H9 (cell line): ENCODE data around the gene MEX3C. TPM values are rescaled to one million over a fixed set of nuclear protein-coding genes. Genes with fewer than 3 reads are reported as not detected.

ENCODE experiments used
- DNase-seq: peaks from one replicate; pipeline ENCODE4 v3.0.0-alpha.2; 2017
- H2AFZ ChIP-seq: one replicate; pipeline ENCODE4 v1.6.1; 2013; ENCODE audit warnings: mild to moderate bottlenecking, low read length, control low read depth, moderate library complexity
- H2AK5ac ChIP-seq: 2 replicates; pipeline ENCODE4 v1.6.1; 2013; ENCODE audit warnings: low read length, control low read depth, mixed read lengths; ENCODE audit not compliant: insufficient read length
- H2BK120ac ChIP-seq: one replicate; pipeline ENCODE4 v1.6.1; 2013; ENCODE audit warnings: low read depth, mild to moderate bottlenecking, low read length, control low read depth, inconsistent platforms; ENCODE audit not compliant: poor library complexity, severe bottlenecking
- H2BK12ac ChIP-seq: 2 replicates; pipeline ENCODE4 v1.6.1; 2013; ENCODE audit warnings: low read length, control low read depth, mixed read lengths, low read depth; ENCODE audit not compliant: insufficient read length
- H2BK15ac ChIP-seq: 2 replicates; pipeline ENCODE4 v1.6.1; 2013; ENCODE audit warnings: low read depth, low read length, control low read depth
- H2BK20ac ChIP-seq: one replicate; pipeline ENCODE4 v1.6.1; 2013; ENCODE audit warnings: low read depth, mild to moderate bottlenecking, low read length, control low read depth, inconsistent platforms; ENCODE audit not compliant: poor library complexity, severe bottlenecking
- H2BK5ac ChIP-seq: 2 replicates; pipeline ENCODE4 v1.6.1; 2013; ENCODE audit warnings: low read length, control low read depth, mixed read lengths; ENCODE audit not compliant: insufficient read length
- H3K14ac ChIP-seq: 2 replicates; pipeline ENCODE4 v1.6.1; 2013; ENCODE audit warnings: low read length, control low read depth; ENCODE audit not compliant: insufficient read depth
- H3K18ac ChIP-seq: 2 replicates; pipeline ENCODE4 v1.6.1; 2013; ENCODE audit warnings: low read depth, mild to moderate bottlenecking, mixed read lengths, low read length, control low read depth; ENCODE audit not compliant: insufficient read length
- H3K23ac ChIP-seq: 2 replicates; pipeline ENCODE4 v1.6.1; 2013; ENCODE audit warnings: low read length, control low read depth, mixed read lengths, low read depth; ENCODE audit not compliant: insufficient read length
- H3K23me2 ChIP-seq: 2 replicates; pipeline ENCODE4 v1.6.1; 2013; ENCODE audit warnings: low read depth, mild to moderate bottlenecking, mixed read lengths, low read length, control low read depth; ENCODE audit not compliant: insufficient read length, poor library complexity, severe bottlenecking
- H3K27ac ChIP-seq: 2 replicates; pipeline ENCODE4 v1.5.1; 2013; ENCODE audit warnings: low read length, control low read depth, mixed read lengths, low read depth; ENCODE audit not compliant: insufficient read length
- H3K27me3 ChIP-seq: 2 replicates; pipeline ENCODE4 v1.6.1; 2013; ENCODE audit warnings: low read length, control low read depth, inconsistent platforms; ENCODE audit not compliant: insufficient read depth
- H3K4ac ChIP-seq: 2 replicates; pipeline ENCODE4 v1.6.1; 2013; ENCODE audit warnings: low read depth, mild to moderate bottlenecking, control low read depth, inconsistent platforms, low read length, moderate library complexity
- H3K4me1 ChIP-seq: 2 replicates; pipeline ENCODE4 v1.6.1; 2013; ENCODE audit warnings: low read length, control low read depth, inconsistent platforms; ENCODE audit not compliant: insufficient read depth
- H3K4me2 ChIP-seq: 2 replicates; pipeline ENCODE4 v1.6.1; 2013; ENCODE audit warnings: low read length, control low read depth, mixed read lengths; ENCODE audit not compliant: insufficient read length, insufficient read depth
- H3K56ac ChIP-seq: 2 replicates; pipeline ENCODE4 v1.6.1; 2013; ENCODE audit warnings: low read depth, mild to moderate bottlenecking, mixed read lengths, low read length, control low read depth; ENCODE audit not compliant: insufficient read length
- H3K79me1 ChIP-seq: 2 replicates; pipeline ENCODE4 v1.6.1; 2013; ENCODE audit warnings: low read depth, mild to moderate bottlenecking, moderate library complexity, low read length, control low read depth, inconsistent platforms; ENCODE audit not compliant: insufficient read depth, poor library complexity, severe bottlenecking
- H3K79me2 ChIP-seq: 2 replicates; pipeline ENCODE4 v1.6.1; 2013; ENCODE audit warnings: low read length, control low read depth, inconsistent platforms; ENCODE audit not compliant: insufficient read depth
- H3K9ac ChIP-seq: 2 replicates; pipeline ENCODE4 v1.6.1; 2013; ENCODE audit warnings: low read length, control low read depth, mixed read lengths; ENCODE audit not compliant: insufficient read length; ENCODE audit errors: extremely low read depth
- H3K9me3 ChIP-seq: one replicate; pipeline ENCODE4 v1.6.1; 2013; ENCODE audit warnings: low read depth, low read length, inconsistent platforms; ENCODE audit not compliant: control insufficient read depth
- H3T11ph ChIP-seq: one replicate; pipeline ENCODE4 v1.6.1; 2013; ENCODE audit warnings: mild to moderate bottlenecking, low read length, control low read depth, inconsistent platforms
- H4K20me1 ChIP-seq: one replicate; pipeline ENCODE4 v1.6.1; 2013; ENCODE audit not compliant: control insufficient read depth, insufficient read length, insufficient read depth
- H4K5ac ChIP-seq: 2 replicates; pipeline ENCODE4 v1.6.1; 2013; ENCODE audit warnings: low read depth, mild to moderate bottlenecking, mixed read lengths, low read length, control low read depth; ENCODE audit not compliant: insufficient read length
- H4K8ac ChIP-seq: replicated peaks from 2 replicates; pipeline ENCODE4 v1.6.1; 2013; ENCODE audit warnings: low read length, control low read depth, mixed read lengths, low read depth; ENCODE audit not compliant: insufficient read length
- H4K91ac ChIP-seq: 2 replicates; pipeline ENCODE4 v1.6.1; 2013; ENCODE audit warnings: low read depth, mild to moderate bottlenecking, moderate library complexity, mixed read lengths, low read length, control low read depth; ENCODE audit not compliant: insufficient read length
- H3K27ac Mint-ChIP-seq, 3 experiments: 2 replicates in 2 of 3; 3 replicates in 1 of 3; pipeline ENCODE4 v1.8.0; 2020 to 2021; ENCODE audit warnings: mixed read lengths in 3 of 3, mild to moderate bottlenecking in 1 of 3, moderate library complexity in 1 of 3
- H3K27me3 Mint-ChIP-seq: 2 replicates; pipeline ENCODE4 v1.8.0; 2021; ENCODE audit warnings: low read depth, mild to moderate bottlenecking, moderate library complexity, mixed read lengths
- H3K36me3 Mint-ChIP-seq, 3 experiments: 2 replicates in 2 of 3; 3 replicates in 1 of 3; pipeline ENCODE4 v1.8.0; 2020 to 2021; ENCODE audit warnings: low read depth in 3 of 3, mixed read lengths in 3 of 3; ENCODE audit not compliant: insufficient read depth in 1 of 3
- H3K4me1 Mint-ChIP-seq, 2 experiments: 2 replicates each; pipeline ENCODE4 v1.8.0; 2020; ENCODE audit warnings: mixed read lengths in 2 of 2
- H3K4me3 Mint-ChIP-seq, 2 experiments: 2 replicates in 1 of 2; 3 replicates in 1 of 2; pipeline ENCODE4 v1.8.0; 2020 to 2021; ENCODE audit warnings: mild to moderate bottlenecking in 2 of 2, mixed read lengths in 2 of 2, moderate library complexity in 1 of 2
- H3K9me3 Mint-ChIP-seq, 2 experiments: 2 replicates in 1 of 2; 3 replicates in 1 of 2; pipeline ENCODE4 v1.8.0; 2020; ENCODE audit warnings: mild to moderate bottlenecking in 2 of 2, mixed read lengths in 2 of 2, moderate library complexity in 1 of 2
- CTCF ChIP-seq: fragments of 200-600 bp; sonication (generic); conservative IDR thresholded peaks from 3 replicates; pipeline ENCODE4 v1.8.0; 2021; ENCODE audit warnings: antibody characterized with exemption, mild to moderate bottlenecking
- WGBS: extraction: QIAGEN DNeasy Blood & Tissue Kit; methylation state at CpG from one replicate; pipeline ENCODE4 v1.1.7; 2013; ENCODE audit warnings: missing lambda C conversion rate, low lambda C conversion rate, mixed read lengths; ENCODE audit not compliant: insufficient read length; ENCODE audit errors: extremely low coverage; 5-methylcytosine and 5-hydroxymethylcytosine counted together
- total RNA-seq: library from RNA; stranded (reverse); gene quantifications from 2 replicates; pipeline ENCODE4 v1.2.1, GENCODE V29; 2021

Gene MEX3C
- total RNA-seq, 1 experiment from 2014 or later = 98.1 TPM

DNA sequence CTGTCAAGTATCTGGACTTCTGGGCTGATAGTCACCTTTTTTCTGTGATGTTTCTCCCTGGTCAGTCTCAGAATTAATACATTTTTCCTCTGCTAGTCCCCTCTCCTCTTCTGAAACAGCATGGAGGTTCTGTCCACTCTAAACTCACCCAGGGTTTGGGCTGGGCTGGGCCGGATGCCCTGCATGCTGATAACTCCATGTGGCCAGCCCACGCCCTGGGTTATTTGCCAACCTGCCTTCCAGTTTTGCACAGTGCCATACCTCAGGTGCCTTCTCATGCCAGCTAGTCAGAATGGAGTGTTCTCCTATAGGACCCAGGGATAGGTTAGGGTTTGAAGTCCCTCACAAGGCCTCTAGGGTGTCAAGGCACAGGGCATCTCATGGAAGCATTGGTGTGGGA, 32.2 kb downstream of the MEX3C start:
- no peak overlapping the region for H3K14ac ChIP-seq
- H3K9ac ChIP-seq = no peak overlapping the region
- no peak overlapping the region for H3K4ac ChIP-seq
- H2BK15ac ChIP-seq = no peak overlapping the region
- no peak overlapping the region for H4K8ac ChIP-seq
- no peak overlapping the region for H2BK12ac ChIP-seq
- H3K9me3 ChIP-seq = no peaks in the 10 kb centered on the region
- Mint-ChIP-seq H3K9me3 (no peaks in the 10 kb centered on the region), H3K27ac (peak overlapping the region; percentile 35 to 81 (median 74); a peak in 6 of 7 replicates), H3K4me3 (no peak overlapping the region), H3K4me1 (peaks cover 57 to 64% of the 10 kb centered on the region in 2 experiments), H3K36me3 (peaks cover 0 to 4% (median 2%) of the 10 kb centered on the region in 3 experiments; a peak in 3 of 7 replicates), H3K27me3 (no peaks in the 10 kb centered on the region)
- H2AFZ ChIP-seq = no peak overlapping the region
- H2BK5ac ChIP-seq = no peak overlapping the region
- H2AK5ac ChIP-seq = no peak overlapping the region
- H3K79me2 ChIP-seq = no peaks in the 10 kb centered on the region
- no peak overlapping the region for H2BK20ac ChIP-seq
- TF ChIP-seq CTCF = peak; percentile 15; the same call in 1 of the 3 replicates
- no peak overlapping the region for H4K91ac ChIP-seq
- H3K4me2 ChIP-seq = no peak overlapping the region
- no peaks in the 10 kb centered on the region for H3K27me3 ChIP-seq
- H4K5ac ChIP-seq = no peak overlapping the region
- no peak overlapping the region for H3T11ph ChIP-seq
- no peak overlapping the region for H3K23ac ChIP-seq
- no peaks in the 10 kb centered on the region for H3K79me1 ChIP-seq
- H3K27ac ChIP-seq = no peak overlapping the region
- H2BK120ac ChIP-seq = no peak overlapping the region
- H3K56ac ChIP-seq = no peak overlapping the region
- peaks cover 13% of the 10 kb centered on the region; the same call in 1 of the 2 replicates for H3K4me1 ChIP-seq
- DNase-seq = no peak
- no peaks in the 10 kb centered on the region for H3K23me2 ChIP-seq
- no peaks in the 10 kb centered on the region for H4K20me1 ChIP-seq
- no CpG with 5 or more reads among the region's 2 CpGs for WGBS
- H3K18ac ChIP-seq = no peak overlapping the region
